GM12872 (cell line): Measurements from ENCODE around the gene DAZ3.
"Not testable (repeated sequence)": the region's sequence is repeated elsewhere in the genome, so short reads cannot be mapped to it uniquely, and the experiment has no call there.

ENCODE experiments used
- CTCF ChIP-seq: IDR thresholded peaks from 3 replicates; pipeline ENCODE4 v1.5.1; 2011; ENCODE audit warnings: low read depth, mild to moderate bottlenecking, low read length, moderate library complexity; ENCODE audit not compliant: insufficient read depth

Gene DAZ3

GRCh38 chrY:24813293-24813692 is at the start of gene DAZ3:
TSS of gene DAZ3 (minus strand) at chrY:24813393. CDS start at chrY:24813185, 208 bp downstream.
- TF ChIP-seq CTCF: not testable (repeated sequence)

- TF ChIP-seq CTCF: not testable (repeated sequence)
Observed at GRCh38 chrY:24833619-24834018, 20.4 kb upstream of the DAZ3 start, which contains the start of gene DAZ4. TSS of gene DAZ4 (plus strand) at chrY:24833919. CDS start at chrY:24834127, 208 bp downstream.
